KMS-11 (cell line): ENCODE data around the gene MRPL23.

Experiments
- H2AFZ ChIP-seq: fragments of 200-600 bp; sonication (generic); 2 replicates; pipeline ENCODE4 v1.6.1; 2016; ENCODE audit warnings: antibody characterized with exemption, mixed run types, low read depth
- H3K27ac ChIP-seq: fragments of 200-600 bp; sonication (generic); 2 replicates; pipeline ENCODE4 v1.6.1; 2016; ENCODE audit warnings: mild to moderate bottlenecking, mixed run types
- H3K27me3 ChIP-seq: fragments of 200-600 bp; sonication (generic); 2 replicates; pipeline ENCODE4 v1.6.1; 2017; ENCODE audit warnings: mild to moderate bottlenecking, low read depth, mixed run types, moderate library complexity; ENCODE audit not compliant: insufficient read depth
- H3K36me3 ChIP-seq: fragments of 200-600 bp; sonication (generic); 2 replicates; pipeline ENCODE4 v1.6.1; 2017; ENCODE audit warnings: mild to moderate bottlenecking, mixed run types; ENCODE audit not compliant: insufficient read depth
- H3K4me1 ChIP-seq: fragments of 200-600 bp; sonication (generic); 2 replicates; pipeline ENCODE4 v1.6.1; 2016; ENCODE audit warnings: mild to moderate bottlenecking, low read depth, mixed run types; ENCODE audit not compliant: poor library complexity, severe bottlenecking
- H3K4me2 ChIP-seq: fragments of 200-600 bp; sonication (generic); 2 replicates; pipeline ENCODE4 v1.7.0; 2016; ENCODE audit warnings: mild to moderate bottlenecking, mixed run types
- H3K4me3 ChIP-seq: fragments of 200-600 bp; sonication (generic); IDR thresholded peaks from 2 replicates; pipeline ENCODE4 v1.6.1; 2017; ENCODE audit warnings: low read depth, low read length, mixed read lengths; ENCODE audit not compliant: insufficient read depth
- H3K79me2 ChIP-seq: fragments of 200-600 bp; sonication (generic); 2 replicates; pipeline ENCODE4 v1.6.1; 2016; ENCODE audit warnings: low read depth, mixed run types; ENCODE audit not compliant: insufficient read depth
- H3K9ac ChIP-seq: fragments of 200-600 bp; sonication (generic); 2 replicates; pipeline ENCODE4 v1.6.1; 2016; ENCODE audit warnings: mild to moderate bottlenecking, mixed run types
- H4K20me1 ChIP-seq: fragments of 200-600 bp; sonication (generic); 2 replicates; pipeline ENCODE4 v1.6.1; 2016; ENCODE audit warnings: mild to moderate bottlenecking, mixed run types; ENCODE audit not compliant: insufficient read depth
- TF ChIP-seq, protein P1 (sequence below): fragments of 200-600 bp; sonication (generic); conservative IDR thresholded peaks from 2 replicates; pipeline ENCODE4 v1.6.1; 2017; ENCODE audit warnings: low read depth, mild to moderate bottlenecking, antibody characterized with exemption, low read length, moderate library complexity, mixed read lengths

Gene MRPL23

DNA sequence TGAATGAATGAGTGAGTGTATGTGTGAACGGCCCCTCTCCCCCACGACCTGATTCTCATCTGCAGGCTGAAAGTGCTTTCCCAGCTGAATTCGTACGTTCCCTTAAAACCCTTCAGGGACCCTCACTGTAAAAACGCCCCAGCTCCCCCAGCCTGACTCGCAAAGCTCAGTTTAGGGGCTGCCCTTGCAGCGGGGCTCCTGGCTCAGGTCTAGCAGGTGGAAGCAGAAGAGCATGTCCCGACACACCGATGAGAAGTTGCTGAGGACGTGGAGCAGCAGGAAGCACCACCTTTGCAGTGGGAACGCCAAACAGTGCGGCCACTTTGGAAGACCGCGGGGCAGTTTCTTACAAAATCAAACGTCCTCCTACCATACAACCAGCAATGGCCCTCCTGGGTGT lies 3.6 kb upstream of the MRPL23 start:
- Histone ChIP-seq H3K9ac (no peak overlapping the region), H3K36me3 (no peaks in the 10 kb centered on the region), H4K20me1 (no peaks in the 10 kb centered on the region), H3K4me2 (peak overlapping the region; percentile 42; the same call in 1 of the 2 replicates), H3K79me2 (no peaks in the 10 kb centered on the region), H3K27me3 (peaks cover 24% of the 10 kb centered on the region; the same call in 1 of the 2 replicates), H2AFZ (no peak overlapping the region), H3K27ac (no peak overlapping the region), H3K4me1 (peaks cover 11% of the 10 kb centered on the region), H3K4me3 (no peak overlapping the region)
- TF ChIP-seq, protein P1, sequence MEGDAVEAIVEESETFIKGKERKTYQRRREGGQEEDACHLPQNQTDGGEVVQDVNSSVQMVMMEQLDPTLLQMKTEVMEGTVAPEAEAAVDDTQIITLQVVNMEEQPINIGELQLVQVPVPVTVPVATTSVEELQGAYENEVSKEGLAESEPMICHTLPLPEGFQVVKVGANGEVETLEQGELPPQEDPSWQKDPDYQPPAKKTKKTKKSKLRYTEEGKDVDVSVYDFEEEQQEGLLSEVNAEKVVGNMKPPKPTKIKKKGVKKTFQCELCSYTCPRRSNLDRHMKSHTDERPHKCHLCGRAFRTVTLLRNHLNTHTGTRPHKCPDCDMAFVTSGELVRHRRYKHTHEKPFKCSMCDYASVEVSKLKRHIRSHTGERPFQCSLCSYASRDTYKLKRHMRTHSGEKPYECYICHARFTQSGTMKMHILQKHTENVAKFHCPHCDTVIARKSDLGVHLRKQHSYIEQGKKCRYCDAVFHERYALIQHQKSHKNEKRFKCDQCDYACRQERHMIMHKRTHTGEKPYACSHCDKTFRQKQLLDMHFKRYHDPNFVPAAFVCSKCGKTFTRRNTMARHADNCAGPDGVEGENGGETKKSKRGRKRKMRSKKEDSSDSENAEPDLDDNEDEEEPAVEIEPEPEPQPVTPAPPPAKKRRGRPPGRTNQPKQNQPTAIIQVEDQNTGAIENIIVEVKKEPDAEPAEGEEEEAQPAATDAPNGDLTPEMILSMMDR, result no peak

DNA sequence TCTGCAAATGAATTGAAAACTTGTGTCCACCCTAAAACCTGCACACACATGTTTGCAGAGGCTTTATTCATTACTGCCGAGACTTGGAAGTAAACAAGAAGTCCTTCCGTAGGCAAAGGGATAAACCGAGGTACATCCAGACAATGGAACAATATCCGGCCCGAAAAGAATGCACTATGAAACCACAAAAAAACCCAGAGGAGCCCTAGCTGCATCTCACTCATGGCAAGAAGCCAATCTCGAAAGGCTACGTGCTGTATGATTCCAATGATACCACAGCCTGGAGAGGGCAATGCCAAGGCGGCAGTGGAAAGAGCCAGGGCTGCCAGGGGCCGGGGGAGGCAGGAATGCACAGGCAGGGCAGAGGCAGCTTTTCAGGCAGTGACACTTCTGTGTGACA lies 3.2 kb upstream of the MRPL23 start:
- Histone ChIP-seq H3K27me3 (peaks cover 21% of the 10 kb centered on the region; the same call in 1 of the 2 replicates), H3K4me3 (no peak overlapping the region), H3K36me3 (no peaks in the 10 kb centered on the region), H3K79me2 (no peaks in the 10 kb centered on the region), H3K4me1 (peaks cover 11% of the 10 kb centered on the region), H4K20me1 (no peaks in the 10 kb centered on the region), H3K4me2 (peak overlapping the region; percentile 42; the same call in 1 of the 2 replicates), H3K9ac (no peak overlapping the region), H2AFZ (no peak overlapping the region; the same call in 1 of the 2 replicates), H3K27ac (no peak overlapping the region)
- TF ChIP-seq, protein P1, result no peak

DNA sequence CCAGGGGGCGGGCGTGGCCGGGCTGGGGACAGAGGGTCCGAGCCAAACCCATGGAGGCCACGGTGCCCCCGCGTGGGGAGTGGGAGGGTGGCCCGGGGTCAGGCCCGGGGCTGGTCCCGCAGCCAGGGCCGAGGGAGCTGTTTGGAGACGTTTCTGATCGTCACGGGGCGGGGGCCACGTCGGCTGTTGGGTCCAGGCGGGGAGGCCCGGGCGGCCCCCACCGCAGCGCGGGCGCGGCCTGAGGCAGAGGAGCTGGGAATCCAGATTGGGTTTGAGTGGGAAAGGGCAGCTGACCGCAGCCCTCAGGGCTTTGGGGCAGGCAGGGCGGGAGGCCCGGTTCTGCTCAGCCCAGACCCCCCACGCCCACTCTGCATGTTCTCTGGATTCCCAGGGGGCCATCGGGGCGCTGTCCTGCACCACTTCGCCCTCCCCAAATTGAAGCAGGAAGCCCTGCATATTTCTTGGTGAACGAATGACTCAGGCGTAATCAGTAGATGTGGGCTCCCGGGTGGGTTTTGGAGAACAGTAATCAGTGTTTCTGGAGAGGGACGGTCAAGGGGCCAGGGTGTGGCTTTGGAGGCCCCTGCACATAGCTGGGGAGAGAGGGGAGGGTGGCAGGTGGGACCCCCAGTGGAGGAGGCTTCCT lies 583 bp downstream of the MRPL23 start:
- Histone ChIP-seq H3K4me2 (no peak overlapping the region), H3K27ac (no peak overlapping the region), H3K4me1 (peaks cover 11% of the 10 kb centered on the region), H3K79me2 (no peaks in the 10 kb centered on the region), H3K9ac (no peak overlapping the region), H3K27me3 (peaks cover 5% of the 10 kb centered on the region; the same call in 1 of the 2 replicates), H2AFZ (no peak overlapping the region), H3K36me3 (no peaks in the 10 kb centered on the region), H3K4me3 (no peak overlapping the region), H4K20me1 (no peaks in the 10 kb centered on the region)
- TF ChIP-seq, protein P1, result no peak

DNA sequence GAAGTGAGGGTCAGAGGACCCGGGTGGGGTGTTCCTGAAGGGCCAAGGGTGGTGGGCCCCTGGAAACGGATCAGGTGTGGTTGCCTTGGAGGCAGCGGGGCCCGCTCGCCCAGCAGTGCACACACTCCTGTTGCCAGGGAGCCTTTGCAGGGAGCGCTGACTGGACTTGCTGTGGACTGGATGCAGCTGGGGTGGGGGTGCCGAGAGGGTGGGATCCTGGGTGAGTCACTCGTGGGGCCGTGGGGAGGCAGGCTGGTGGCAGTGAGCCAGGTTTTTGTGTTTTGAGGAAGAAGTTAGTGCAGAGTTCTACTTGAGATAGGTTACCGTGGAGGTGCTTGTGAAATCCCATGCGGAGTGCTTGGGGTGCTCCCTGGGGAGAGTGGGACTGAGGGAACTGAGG lies 1.3 kb downstream of the MRPL23 start:
- Histone ChIP-seq H4K20me1 (no peaks in the 10 kb centered on the region), H3K4me3 (no peak overlapping the region), H2AFZ (no peak overlapping the region), H3K27ac (no peak overlapping the region), H3K4me1 (peaks cover 11% of the 10 kb centered on the region), H3K4me2 (no peak overlapping the region), H3K9ac (no peak overlapping the region), H3K79me2 (no peaks in the 10 kb centered on the region), H3K27me3 (0 out of 2 replicates have a peak, but pooled peaks cover 3% of the 10 kb centered on the region), H3K36me3 (no peaks in the 10 kb centered on the region)
- TF ChIP-seq, protein P1, result no peak
